Adrenal gland (tissue), 12 donors: ENCODE measurements around the gene GNL1. TPM values are rescaled to one million over a fixed set of nuclear protein-coding genes. Genes with fewer than 3 reads are reported as not detected.

Experiments
- DNase-seq, 7 donors: peaks; one replicate each; pipeline ENCODE4 v3.0.0-alpha.2; 2019 to 2020
- H3K27ac ChIP-seq, 5 donors: fragments of 200-600 bp; sonication (generic) in 4 of 5; 1 replicate in 3 of 5; 2 replicates in 2 of 5; pipeline versions ENCODE4 v1.5.1 to v1.8.0; 2016 to 2020; ENCODE audit warnings: mild to moderate bottlenecking in 1 of 5
- H3K27me3 ChIP-seq: fragments of 200-600 bp; 2 replicates; pipeline ENCODE4 v1.8.0; 2021
- H3K36me3 ChIP-seq, 2 donors: fragments of 200-600 bp; replicated peaks in 1 of 2; 1 replicate in 1 of 2; 2 replicates in 1 of 2; pipeline versions ENCODE4 v1.5.1 to v1.8.0; 2018 to 2022
- H3K4me1 ChIP-seq, 2 donors: fragments of 200-600 bp; replicated peaks in 1 of 2; 1 replicate in 1 of 2; 2 replicates in 1 of 2; pipeline versions ENCODE4 v1.5.1 to v1.8.0; 2018 to 2021
- H3K4me3 ChIP-seq, 4 donors: fragments of 200-600 bp; sonication (generic) in 3 of 4; one replicate each; pipeline ENCODE4 v1.5.1; 2016 to 2018
- H3K9me3 ChIP-seq, 3 donors: fragments of 200-600 bp; sonication (generic) in 1 of 3; replicated peaks in 1 of 3; 1 replicate in 2 of 3; 2 replicates in 1 of 3; pipeline versions ENCODE4 v1.5.1 to v1.8.0; 2016 to 2021
- POLR2A ChIP-seq, 2 donors: fragments of 450-650 bp; IDR thresholded peaks; one replicate each; pipeline ENCODE4 v1.6.1; 2017; ENCODE audit warnings: antibody characterized with exemption in 2 of 2, mild to moderate bottlenecking in 2 of 2, moderate library complexity in 1 of 2
- WGBS, 4 donors: extraction: QIAGEN DNeasy Blood & Tissue Kit in 2 of 4; methylation state at CpG; one replicate each; pipeline versions ENCODE4 v1.1.5 to v1.1.7; 2013 to 2017; 5-methylcytosine and 5-hydroxymethylcytosine counted together
- intact Hi-C, 2 donors: fragments of 100-400 bp; cut with DNase I; formaldehyde crosslinking; loops; one replicate each; pipeline versions ENCODE4 v1.14.1 to v1.15.0; 2022 to 2023
- polyA plus RNA-seq, 3 donors: library from polyadenylated mRNA; stranded (reverse); fragments of 200-250 nt in 2 of 3; fragments of 350-450 nt in 1 of 3; fragmentation: Illumina TruSeq in 1 of 3; extraction: RNeasy Lipid Tissue Mini Kit (QIAGEN cat#74804) in 1 of 3; gene quantifications; one replicate each; pipeline ENCODE4 v1.2.3, GENCODE V29; 2013 to 2014
- total RNA-seq, 9 donors: library from RNA; depleted of rRNA in 4 of 9; stranded (reverse); fragments of >200 nt in 4 of 9; fragments of 120-200 nt in 1 of 9; fragmentation: NEBNext Ultra II Directional in 1 of 9; extraction: Animal tissue kit (Norgen Biotek cat#: 25700) in 1 of 9; gene quantifications; one replicate each; pipeline versions ENCODE4 v1.1.0 to v1.2.4, GENCODE V29; 2013 to 2023
- TF ChIP-seq, protein P1 (sequence below), 6 experiments: fragments of 450-650 bp in 4 of 6; fragments of 200-600 bp in 2 of 6; sonication (generic) in 1 of 6; IDR thresholded peaks; 1 replicate in 5 of 6; 2 replicates in 1 of 6; pipeline versions ENCODE4 v1.5.1 to v1.8.0; 2016 to 2021; ENCODE audit warnings: antibody characterized with exemption in 6 of 6, mild to moderate bottlenecking in 2 of 6, moderate library complexity in 1 of 6
- donor health status: healthy with polysubstance abuse.
- donor health status: Bipolar disorder and iron deficiency.
- donor health status: DM: yes; HTN: yes; CAD: no.
- donor health status: DM: no; HTN: no; CAD: no.
- donor health status: DM: no; HTN: no; CAD: no.
- donor health status: DM: yes; HTN: yes; CAD: no.

Gene GNL1
- total and polyA plus RNA-seq, 12 donors = 27.4 to 86.7 (median 59.1) TPM

DNA sequence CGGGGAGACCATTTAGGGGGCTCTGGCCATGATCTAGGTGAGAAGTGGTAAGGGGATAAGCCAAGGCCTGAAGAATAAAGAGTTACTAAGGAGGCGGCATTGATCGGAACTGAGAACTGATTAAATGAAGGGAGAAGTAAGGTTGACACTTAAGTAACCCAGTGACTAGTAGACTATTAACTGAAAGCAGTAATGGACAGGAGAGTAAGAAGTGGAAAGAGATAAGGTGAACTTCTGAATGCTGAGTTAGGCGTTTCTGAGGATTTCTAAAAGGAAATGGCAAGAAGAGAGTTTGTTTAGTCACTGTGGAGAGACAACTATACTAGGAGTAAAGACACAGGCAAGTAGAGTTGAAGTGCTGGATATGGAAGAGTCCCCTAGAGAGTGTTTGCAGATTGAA, 16.8 kb upstream of the GNL1 start:
- Histone ChIP-seq H3K36me3 (peaks cover 0 to 18% of the 10 kb centered on the region in 2 donors), H3K27ac (no peak overlapping the region), H3K4me1 (peaks cover 5 to 43% of the 10 kb centered on the region in 2 donors), H3K4me3 (no peak overlapping the region), H3K9me3 (no peaks in the 10 kb centered on the region), H3K27me3 (no peaks in the 10 kb centered on the region)
- DNase-seq = no peak
- TF ChIP-seq, protein P1, sequence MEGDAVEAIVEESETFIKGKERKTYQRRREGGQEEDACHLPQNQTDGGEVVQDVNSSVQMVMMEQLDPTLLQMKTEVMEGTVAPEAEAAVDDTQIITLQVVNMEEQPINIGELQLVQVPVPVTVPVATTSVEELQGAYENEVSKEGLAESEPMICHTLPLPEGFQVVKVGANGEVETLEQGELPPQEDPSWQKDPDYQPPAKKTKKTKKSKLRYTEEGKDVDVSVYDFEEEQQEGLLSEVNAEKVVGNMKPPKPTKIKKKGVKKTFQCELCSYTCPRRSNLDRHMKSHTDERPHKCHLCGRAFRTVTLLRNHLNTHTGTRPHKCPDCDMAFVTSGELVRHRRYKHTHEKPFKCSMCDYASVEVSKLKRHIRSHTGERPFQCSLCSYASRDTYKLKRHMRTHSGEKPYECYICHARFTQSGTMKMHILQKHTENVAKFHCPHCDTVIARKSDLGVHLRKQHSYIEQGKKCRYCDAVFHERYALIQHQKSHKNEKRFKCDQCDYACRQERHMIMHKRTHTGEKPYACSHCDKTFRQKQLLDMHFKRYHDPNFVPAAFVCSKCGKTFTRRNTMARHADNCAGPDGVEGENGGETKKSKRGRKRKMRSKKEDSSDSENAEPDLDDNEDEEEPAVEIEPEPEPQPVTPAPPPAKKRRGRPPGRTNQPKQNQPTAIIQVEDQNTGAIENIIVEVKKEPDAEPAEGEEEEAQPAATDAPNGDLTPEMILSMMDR (IDR thresholded peaks at IDR 0.05) = no peak
- no peak for TF ChIP-seq POLR2A (IDR thresholded peaks at IDR 0.05)
- WGBS, 4 donors = 57 to 75% (median 67%) methylated on average over 4 of the region's 4 CpGs
- intact Hi-C loops = no loop called here

DNA sequence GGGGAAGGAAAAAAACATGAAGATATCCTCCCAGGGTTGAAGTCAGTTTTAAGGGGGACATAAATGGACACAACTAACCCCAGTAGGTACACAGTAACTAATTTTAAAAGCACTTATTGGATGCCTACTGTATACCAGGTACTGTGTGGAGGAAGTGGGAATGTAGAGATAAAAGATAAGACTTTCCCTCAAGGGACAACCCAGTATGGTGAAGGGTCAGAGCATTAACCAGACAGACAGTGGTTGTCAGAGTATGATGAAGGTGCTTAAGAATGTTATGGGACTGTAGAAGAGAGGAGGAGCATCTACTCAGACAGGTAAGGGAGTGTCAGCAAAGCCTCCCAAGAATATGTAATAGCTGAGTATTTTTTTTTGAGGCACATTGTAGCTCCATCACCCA, 15.9 kb upstream of the GNL1 start:
- Histone ChIP-seq H3K9me3 (no peaks in the 10 kb centered on the region), H3K36me3 (peaks cover 0 to 8% of the 10 kb centered on the region in 2 donors), H3K27me3 (no peaks in the 10 kb centered on the region), H3K4me3 (peak overlapping the region in 2 of 4 donors; percentile 71 to 85), H3K27ac (peak overlapping the region in 3 of 5 donors; percentile 83 to 96 (median 93)), H3K4me1 (peaks cover 5 to 43% of the 10 kb centered on the region in 2 donors)
- no peak for TF ChIP-seq POLR2A (IDR thresholded peaks at IDR 0.05)
- TF ChIP-seq, protein P1 (IDR thresholded peaks at IDR 0.05) = no peak
- no peak for DNase-seq
- intact Hi-C loops = no loop called here

DNA sequence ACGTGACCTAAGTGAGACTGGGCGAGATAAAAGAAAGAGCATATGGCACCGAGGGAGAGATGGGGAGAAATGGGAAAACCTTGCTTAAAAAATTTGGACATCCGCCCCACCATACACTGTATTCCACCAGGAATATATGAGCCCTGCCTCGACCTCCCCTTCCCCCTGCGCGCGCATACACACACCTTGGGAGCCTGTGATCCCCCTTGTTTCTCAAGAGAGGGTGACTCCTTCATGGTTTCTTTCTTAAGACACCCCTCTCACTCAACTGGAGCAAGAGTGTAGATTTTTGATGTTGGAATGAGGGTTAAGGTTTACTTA, 15.4 kb upstream of the GNL1 start:
- intact Hi-C loops = no loop called here
- WGBS, 4 donors = 0 to 3% (median 0%) methylated on average over 8 of the region's 8 CpGs

DNA sequence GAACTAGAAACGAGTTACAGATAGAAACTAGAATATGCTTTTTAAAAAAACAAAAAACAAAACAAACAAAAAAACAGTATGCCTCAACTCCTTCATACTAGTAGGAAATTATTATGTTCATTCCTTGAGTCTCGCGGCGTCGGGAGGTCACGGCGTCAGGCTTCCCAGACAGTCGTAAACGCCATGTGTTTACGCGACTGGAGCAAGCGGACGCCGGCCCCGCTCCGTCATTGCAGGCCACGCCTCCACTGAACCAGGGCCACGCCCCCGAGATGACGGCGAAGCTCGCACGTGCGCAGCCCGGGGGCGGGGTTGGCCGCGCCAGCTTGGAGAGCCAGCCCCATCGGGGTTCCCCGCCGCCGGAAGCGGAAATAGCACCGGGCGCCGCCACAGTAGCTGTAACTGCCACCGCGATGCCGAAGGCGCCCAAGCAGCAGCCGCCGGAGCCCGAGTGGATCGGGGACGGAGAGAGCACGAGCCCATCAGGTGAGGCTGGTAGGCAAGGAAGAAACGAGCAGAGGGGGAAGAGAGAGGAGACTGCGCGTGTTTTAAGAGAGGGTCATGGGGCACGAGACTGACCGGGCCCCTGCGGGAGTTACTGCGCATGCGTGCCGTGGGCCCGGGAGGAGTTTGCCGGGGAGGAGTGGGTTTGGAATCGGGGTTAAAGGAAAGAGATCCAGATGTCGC, 14.9 kb upstream of the GNL1 start, which contains the start of gene ABCF1:
ABCF1 (plus strand) TSS at position 368 of the 687 bp plus-strand sequence; CDS start at position 414, 46 bp downstream.
- peak within 1 kb of the TSS; percentile 73 to 96 (median 88) for H3K27ac ChIP-seq
- H3K36me3 ChIP-seq = no peaks in the 10 kb centered on the region
- peak; percentile 97 to 99 (median 99) for DNase-seq
- H3K9me3 ChIP-seq = no peaks in the 10 kb centered on the region
- intact Hi-C loops = no loop called here
- H3K4me3 ChIP-seq = peak within 1 kb of the TSS; percentile 43 to 85 (median 78)
- WGBS, 4 donors = 0% methylated on average over 53 to 59 of the region's 59 CpGs
- H3K4me1 ChIP-seq = peaks cover 5 to 43% of the 10 kb centered on the region in 2 donors
- TF ChIP-seq POLR2A (IDR thresholded peaks at IDR 0.05) = peak; percentile 69 to 91
- TF ChIP-seq, protein P1 (IDR thresholded peaks at IDR 0.05) = no peak
- H3K27me3 ChIP-seq = no peaks in the 10 kb centered on the region

More for the DNA sequence above, 15.4 kb upstream of the GNL1 start:
- TF ChIP-seq, protein P1 (IDR thresholded peaks at IDR 0.05) = no peak
- TF ChIP-seq POLR2A (IDR thresholded peaks at IDR 0.05) = no peak
- Histone ChIP-seq H3K4me1 (peaks cover 5 to 43% of the 10 kb centered on the region in 2 donors), H3K4me3 (peak overlapping the region; percentile 37 to 85 (median 78)), H3K27me3 (no peaks in the 10 kb centered on the region), H3K9me3 (no peaks in the 10 kb centered on the region), H3K36me3 (peaks cover 0 to 4% of the 10 kb centered on the region in 2 donors), H3K27ac (peak overlapping the region; percentile 73 to 96 (median 88))
- no peak for DNase-seq
